HG03103 (cell line): ENCODE data around the gene SAMD4A.
A peak's percentile ranks its signal among the peaks of the same experiment; 100 is the strongest.

Experiments used
- ATAC-seq: cut with Tn5 transposase; IDR thresholded peaks from one replicate; pipeline ENCODE4 v1.9.1; 2021; ENCODE audit warnings: low read depth; ENCODE audit not compliant: unreplicated experiment

SAMD4A gene

DNA sequence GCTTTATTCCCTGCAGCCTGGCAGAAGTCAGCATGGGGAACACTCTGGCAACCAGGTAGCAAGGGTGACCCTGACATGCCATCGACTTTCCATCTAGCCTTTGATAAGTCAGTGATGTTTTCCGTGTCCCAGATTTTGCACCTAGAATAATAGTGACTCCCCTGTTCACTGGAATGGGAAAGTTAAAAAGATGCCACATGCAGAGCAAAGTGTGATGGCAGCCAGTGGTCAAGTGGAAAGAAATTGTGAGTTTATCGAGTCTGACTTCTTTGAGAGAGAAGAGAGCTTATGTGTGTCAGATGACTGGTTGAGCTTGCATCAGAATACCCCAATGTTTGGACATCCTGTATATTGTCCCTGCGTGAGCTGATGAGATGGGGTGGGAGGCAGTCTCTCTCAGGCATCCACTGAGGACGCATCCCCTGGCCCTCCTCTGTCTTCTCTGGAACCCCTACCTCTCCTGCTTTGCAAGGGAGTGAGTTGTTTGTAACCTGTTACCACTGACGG, 187.2 kb downstream of the SAMD4A start:
- no peak for ATAC-seq

DNA sequence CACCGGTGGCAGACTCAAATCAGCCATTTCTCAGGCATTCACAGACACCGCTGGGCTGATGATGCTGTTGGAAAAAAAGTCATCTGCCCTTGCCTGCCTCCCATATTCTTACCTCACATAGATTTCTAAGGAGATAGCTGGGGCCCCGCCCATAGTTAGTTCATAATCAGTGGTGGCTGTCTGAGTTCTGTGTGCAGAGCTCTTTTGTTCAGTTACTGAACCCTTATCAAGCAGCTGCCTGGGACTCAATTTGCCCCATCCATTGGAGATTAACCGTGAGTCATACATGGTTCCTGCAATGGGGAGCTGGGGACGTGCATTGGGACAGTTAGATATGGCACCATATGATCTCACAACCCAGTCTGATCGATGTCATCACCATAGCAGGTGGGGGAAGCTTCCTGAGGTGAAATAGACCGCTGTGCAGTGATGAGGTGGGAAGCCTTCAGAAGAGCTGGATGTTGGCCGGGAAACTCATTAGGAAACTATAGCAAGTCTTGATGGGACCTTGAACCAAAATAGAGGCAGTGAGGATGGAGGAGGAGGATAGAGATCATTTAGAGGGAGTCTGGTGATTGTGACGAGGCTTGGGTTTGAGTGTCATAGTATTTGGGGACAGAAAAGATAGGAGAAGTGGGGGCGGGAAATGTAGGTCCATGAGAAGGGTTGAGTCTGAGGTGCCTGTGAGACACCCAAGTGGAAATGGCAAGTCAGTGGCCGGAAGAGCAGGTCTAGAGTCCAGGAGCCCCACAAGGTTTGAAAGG, 187.9 kb downstream of the SAMD4A start:
- no peak for ATAC-seq

DNA sequence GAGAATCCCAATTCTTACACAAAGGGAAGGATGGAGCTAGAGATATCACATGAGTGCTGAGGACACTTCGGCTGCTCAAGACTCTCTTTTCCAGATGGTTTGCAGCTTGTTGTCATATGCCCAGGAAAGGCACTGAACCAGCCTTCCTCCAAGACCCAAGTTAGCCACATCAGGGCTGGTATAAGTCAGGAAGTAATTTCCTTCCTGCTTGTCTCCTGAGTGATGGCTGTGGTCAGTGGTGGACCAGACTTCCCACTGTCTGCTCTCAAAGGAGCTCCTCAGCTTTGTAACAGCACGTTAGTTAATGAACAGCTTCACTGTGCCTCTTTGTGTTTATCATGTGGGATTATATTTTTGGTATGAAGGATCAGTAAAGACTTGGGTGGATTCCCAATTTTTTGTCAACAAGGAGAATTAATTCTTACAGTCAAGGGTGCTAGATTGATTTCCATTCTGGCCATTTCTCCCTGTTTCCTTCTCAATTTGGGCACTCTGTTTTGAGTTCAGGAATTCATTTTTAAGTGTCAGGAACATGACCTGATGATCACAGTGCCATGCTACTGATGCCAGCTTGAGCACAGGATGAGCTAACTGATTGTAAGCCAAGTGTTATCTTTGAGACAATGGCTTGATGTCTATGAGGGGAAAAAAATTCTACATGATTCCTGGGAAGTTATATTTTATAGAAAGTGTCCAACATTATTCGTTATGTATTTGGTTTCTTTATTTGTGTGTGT, 189.9 kb downstream of the SAMD4A start:
- no peak for ATAC-seq

DNA sequence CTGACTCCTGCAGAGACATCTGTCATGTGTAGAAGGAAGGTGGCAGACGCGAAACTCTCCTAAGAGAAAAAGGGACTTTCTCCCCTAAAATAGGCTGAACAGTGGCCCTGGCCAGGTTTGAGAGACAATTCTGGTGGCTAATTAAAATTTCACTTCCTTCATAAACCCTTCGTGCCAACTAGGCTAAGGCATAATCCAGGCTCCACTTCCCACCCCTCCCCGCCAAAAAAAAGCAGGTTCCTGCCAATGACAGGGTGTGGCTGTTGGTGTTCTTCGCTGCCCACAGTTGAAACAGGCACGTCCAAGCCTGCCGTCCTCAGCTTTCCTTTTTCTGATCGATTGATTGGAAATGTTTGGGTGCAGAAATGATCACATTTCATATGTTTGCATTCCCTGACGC, 191.1 kb downstream of the SAMD4A start:
- ATAC-seq = no peak

DNA sequence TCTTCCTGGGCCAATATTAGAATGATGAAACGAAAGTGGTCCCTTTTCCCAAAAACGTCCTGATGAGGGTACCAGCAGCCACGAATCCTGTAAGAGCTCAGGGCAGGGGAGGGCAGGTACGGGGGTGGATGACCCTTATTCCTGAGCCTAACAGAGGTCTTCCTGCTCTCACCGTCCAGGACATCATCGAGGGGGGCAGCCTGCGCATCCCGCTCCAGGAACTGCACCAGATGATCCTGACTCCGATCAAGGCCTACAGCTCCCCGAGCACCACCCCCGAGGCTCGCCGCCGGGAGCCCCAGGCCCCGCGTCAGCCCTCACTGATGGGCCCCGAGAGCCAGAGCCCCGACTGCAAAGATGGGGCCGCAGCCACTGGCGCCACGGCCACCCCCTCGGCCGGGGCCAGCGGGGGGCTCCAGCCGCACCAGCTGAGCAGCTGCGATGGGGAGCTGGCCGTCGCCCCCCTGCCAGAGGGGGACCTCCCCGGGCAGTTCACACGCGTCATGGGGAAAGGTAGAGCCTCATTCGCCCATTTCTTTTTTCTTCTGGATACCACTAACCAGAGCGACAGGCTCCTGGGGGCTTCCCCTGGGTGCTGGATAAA, 193.2 kb downstream of the SAMD4A start:
- ATAC-seq = no peak

DNA sequence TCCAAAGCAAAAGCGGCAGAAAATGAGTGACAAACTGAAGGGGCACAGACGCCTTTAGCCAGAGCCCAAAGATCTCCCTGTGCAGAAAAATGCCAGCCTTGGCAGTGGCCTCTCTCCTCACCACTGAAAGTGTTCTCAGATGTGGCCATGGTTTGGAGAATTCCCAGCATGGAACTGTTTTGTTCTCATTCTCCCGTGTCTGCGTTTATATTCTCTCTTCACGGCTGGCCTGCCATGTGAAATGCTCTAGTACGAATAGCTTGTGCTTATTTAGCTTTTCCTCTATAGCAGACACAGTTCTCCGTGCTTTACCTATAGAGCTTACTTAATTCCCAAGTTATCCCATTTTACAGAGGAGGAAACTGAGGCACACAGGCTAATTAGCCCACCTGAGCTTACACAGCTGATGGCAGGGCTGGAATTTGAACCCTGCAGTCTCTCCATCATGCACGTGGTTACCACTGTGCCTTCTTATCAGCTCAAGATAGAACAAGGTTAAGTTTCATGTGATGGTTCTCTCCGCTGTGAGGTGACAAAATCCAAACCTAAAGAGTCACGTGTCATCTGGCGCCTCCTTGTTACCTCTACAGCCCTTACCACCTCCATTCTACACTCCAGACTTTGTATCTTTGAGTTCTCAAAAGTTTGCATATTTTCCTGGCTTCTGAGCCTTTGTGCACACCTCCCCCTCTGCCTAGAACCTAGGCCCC, 194.1 kb downstream of the SAMD4A start:
- no peak for ATAC-seq

DNA sequence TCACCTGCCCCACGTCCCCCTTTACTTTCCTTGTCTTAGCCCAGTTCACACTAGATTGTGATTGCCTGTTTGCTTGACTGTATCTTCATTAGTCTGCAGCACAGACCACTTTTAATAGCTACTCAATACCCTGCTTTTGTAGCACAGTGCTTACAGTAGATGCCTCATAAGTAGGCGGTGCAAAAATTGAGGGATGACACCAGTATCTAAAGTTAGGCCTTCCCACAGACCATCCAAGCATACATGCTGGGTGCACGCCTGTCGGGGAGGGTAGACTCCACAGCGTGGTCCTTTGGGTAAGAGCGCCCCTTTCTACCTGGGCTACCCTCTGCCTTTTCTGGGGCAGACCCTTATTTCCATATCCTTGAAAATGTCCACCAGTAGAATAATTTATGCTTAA, 194.9 kb downstream of the SAMD4A start:
- ATAC-seq = no peak

DNA sequence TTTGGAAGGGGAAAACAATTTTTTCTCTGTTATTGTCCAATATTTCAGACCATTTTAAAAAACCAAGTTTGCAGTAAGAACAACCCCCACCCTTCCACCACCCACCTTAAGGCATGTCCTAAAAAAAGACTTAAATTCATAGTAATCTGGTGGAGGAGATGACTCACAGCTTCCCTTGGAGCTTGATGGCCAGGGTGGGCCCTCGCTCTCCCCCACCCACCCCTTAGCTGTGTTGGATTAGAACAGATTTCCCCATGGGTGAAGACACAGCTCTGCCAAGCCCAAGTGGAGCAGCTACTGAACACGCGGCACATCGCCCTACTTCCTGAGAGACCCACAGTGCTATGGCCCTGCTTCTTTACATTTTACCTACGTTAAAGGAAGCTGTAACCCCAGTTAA, 195.4 kb downstream of the SAMD4A start:
- ATAC-seq = no peak

DNA sequence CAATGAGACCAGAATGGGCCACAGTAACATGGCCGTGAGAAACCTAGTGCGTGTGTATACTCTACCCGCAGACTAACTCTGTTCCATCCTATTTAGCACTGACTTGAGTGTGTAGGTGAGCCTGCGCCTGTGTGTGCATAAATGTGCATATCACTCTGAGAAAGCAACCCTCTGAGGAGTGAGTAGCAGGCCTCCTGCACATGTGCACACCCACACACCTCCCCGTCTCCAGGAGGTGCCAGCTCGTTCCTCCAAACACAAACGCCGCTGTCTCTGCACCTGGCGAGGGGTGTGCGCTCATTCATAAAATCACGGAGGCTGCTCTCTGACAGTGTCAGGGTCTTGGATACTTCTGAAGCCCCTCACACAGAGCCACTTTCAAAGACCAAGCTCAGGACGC, 196.8 kb downstream of the SAMD4A start:
- ATAC-seq = no peak

DNA sequence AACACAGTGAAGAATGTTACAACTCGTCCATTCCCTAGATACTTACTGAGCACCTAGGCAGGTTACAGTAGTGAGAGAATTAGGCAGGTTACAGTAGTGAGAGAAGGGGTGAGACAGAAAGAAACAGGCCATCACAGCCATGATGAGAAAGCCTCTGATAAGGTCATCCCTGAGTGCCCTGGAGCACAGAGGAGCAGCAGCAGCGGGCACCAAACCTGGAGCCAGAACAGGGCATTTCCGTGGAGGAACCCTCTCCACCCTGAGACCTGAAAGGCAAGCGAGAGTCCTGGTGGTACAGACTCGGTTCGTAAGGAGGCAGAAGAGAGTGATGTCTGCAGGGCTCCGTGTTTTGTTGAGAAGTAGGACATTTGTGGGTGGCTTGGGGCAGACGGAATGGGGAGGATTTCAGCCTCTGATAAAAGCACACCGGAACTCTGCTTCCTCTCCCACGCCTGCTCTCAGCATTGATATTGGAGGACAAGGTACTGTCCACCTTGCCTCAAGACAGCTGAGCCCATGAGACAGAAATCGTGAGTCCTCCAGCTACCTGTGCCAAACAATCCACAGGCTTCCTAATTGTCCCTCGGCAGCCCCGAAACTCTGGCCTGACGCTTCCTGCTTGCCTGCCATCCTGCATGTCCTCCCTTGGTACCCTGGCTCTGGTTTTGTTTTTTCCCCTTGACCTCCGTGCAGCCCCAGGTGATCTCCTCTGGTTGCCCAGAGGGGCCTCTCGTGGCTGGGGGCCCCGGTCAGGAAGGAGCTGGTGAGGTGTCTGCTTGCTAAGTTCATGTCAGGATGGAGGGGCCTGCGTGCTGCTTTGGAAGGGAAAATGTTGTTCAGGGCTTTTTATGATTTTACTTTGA, 199.6 kb downstream of the SAMD4A start:
- no peak for ATAC-seq

DNA sequence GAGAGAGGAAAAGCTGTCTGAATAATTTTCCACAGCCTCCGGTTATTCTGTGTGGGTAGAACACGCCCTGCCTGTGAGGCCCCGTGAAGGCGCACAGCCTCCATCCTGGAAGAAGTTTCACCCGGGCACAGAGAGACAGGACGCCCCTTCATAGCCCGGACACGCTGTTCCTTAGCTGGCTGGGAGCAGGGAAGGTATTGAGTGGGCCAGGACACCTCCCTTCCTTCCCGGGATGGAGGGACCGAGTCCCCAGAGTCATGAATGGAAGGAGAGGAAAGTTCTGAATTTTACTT, 200.2 kb downstream of the SAMD4A start:
- no peak for ATAC-seq

DNA sequence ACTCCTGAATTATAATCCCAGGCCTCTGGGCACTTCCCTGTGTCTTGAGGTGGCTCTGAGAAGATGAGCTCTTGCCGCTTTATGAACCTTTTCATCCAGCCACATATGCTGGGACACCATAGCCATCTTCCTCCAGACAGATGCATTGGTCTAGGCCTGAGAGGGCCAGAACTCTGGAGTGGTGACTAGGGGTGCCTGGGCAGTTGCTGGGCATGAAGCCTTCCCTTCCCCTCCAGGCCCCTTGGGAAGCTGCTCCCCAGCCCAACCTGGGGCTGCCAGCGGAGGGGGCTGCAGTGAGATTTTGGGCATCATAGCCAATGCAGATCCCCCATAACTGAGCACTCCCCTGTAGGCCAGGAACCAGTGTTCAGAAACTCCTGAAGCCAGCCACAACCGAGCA, 200.5 kb downstream of the SAMD4A start:
- no peak for ATAC-seq

DNA sequence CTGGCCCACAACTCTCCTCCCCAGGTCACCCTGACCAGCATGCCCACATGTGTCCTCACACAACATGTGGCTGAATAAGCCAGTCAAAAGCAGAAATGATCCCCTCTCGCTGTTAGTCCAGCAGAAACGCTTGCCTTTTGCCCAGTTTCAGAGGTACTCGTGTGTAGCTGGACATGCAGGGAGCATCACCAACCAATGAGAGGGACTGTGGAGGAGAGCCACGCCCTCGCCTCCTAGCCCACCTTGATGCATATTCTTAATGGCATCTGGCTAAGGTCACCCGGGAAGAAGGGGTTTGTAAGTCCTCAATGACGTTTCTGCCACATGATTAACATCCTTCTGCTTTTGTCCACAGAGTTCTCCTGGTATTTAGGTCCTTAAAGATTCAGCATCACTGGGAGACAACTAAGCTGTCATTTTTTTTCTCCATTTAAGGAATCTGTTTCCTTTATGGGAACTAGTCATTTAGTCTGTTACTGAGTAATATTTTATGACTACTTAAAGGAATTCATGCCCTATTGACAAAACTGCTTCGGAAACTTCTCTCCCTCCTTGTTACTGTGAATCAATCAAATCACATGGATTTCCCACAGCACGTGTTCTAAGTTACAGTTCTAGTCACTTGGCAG, 201.7 kb downstream of the SAMD4A start:
- ATAC-seq = no peak

DNA sequence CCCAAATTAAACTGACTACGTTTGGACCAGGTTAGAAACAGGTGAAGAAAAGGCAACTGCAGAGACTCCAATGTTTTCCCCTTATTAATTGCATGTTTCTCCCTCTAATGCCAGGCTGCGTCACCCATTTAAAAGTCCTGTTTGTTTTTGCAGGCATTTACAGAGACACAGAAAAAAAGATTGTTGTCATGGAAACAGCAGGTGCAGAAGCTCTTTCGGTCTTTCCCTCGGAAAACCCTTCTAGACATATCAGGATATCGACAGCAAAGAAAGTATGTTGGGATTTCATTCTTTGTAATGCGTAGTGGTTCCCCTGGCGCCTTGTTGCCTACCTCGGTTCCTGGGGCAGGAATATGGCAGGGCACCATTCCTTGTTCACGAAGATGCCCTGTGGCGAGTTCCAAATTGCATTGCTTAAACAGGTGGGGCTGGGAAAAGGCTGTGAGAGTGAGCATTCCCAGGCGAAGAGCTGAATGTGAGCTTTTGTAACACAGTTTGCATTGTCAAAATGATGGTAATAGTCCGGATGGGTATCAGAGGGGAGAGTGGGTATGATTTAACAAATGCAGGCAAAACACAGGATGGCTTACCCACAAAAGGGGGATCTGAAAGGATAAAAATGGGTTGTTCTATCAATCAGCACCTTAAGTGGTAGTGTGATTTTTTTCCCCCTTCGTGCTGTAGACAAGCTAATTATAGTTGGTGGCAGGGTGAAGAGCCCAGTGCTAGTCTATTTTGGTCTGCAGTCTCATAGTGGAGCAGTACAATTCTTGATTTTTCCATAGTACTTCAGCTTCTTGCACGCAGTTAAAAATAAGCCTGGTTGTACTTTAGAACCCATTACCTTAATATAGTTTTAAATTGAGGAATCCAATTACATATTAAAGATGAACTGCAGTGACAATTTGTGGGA, 203.3 kb downstream of the SAMD4A start:
- ATAC-seq = no peak

DNA sequence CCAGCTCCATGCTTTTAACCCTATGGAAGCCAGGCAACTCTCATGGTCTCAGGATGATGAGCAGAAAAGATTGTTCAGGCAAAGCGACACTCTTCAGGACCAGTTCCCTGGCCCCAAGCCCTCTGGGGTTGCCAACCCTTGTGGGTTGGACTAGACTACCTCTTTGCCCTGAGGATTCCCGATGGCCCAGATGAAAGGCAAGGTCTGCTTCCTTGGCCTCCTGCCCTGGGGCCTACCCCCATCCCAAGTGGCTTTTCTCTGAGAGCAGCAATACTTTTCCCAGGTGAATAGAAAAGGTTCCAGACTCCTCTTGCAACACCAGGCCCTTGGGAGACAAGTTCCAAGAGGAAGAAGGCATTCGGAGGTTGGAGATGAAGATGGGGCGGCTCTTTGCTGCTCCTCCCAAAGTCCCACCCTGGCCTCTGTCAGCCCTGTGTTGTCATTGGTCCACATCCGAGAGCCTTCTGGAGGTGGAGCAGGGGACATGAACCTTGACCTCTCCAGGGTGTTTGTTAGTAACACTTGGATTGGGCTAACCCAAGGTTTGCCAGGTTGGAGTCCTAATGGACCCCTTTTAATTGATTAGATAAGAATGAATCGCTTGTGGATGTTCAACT, 204.6 kb downstream of the SAMD4A start:
- ATAC-seq = no peak

DNA sequence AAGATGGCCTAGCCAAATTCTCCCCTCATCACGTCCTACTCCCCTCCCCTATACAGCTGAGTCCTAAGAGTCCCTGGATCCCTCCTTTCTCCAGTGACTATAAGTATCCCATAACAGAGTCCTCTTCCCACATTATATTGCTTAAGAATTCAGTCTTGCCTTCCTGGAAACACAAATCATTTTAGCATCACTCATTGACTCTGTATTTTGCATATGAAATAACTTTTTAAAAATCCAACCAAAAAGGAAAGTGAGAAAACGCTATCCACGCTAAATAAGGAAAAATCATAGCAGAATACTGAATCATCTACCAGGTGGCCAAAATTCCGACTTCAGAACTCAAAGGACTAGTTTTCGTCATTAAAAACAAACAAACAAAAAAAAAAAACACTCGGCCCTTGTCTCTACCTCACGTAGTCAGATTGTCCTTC, 205.5 kb downstream of the SAMD4A start:
- ATAC-seq = no peak

DNA sequence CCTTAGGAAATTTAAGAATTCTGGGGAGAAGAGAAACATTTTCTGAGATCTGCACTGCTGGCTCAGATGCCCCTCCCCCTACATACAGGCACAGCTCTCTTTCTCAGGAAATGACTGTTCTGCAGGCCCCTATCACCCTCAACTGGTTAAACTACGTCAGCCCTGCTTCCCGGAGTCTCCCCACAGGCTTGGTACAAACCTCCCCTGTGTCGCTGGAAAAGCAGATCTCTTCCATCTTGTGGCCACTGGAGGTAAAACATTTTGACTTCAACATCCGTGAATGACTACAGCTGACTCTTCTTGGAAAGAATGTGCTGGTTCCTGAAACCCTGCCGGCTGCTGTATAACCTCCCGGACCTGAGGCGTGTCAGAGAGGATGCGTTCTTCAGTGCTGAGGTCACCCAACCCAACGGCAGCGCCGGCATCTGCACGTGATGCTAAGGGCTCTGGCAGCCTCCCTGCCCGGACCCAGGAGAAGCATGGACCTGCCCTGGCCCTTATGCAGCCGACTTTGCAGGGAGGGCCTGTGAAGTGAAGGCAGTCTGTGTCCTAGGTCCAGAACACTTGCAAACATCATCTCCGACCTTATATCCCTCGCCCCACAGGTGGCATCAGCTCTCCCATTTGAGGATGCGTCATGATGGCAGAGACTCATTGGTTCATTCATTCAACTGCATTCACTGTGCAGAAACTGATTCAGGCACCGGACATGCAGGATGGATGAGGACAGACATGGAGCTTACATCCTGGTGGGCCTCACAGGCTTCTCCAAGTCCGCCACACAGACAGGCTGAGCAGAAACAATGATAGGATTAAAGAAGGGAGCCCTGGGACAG, 206.5 kb downstream of the SAMD4A start:
- ATAC-seq = peak; percentile 45
